Uterus (tissue), 4 donors: ENCODE data around the gene CNNM2. TPM values are rescaled to one million over a fixed set of nuclear protein-coding genes. Genes with fewer than 3 reads are reported as not detected.

Source experiments
- DNase-seq, 2 donors: peaks; one replicate each; pipeline ENCODE4 v3.0.0-alpha.2; 2019 to 2020
- H3K27ac ChIP-seq, 2 donors: fragments of 200-600 bp; sonication (generic); 1 replicate in 1 of 2; 2 replicates in 1 of 2; pipeline ENCODE4 v1.5.1; 2016 to 2018
- H3K27me3 ChIP-seq, 2 donors: fragments of 200-600 bp; sonication (generic); one replicate each; pipeline ENCODE4 v1.5.1; 2018 to 2019; ENCODE audit warnings: control low read depth in 1 of 2
- H3K36me3 ChIP-seq, 2 donors: fragments of 200-600 bp; sonication (generic); one replicate each; pipeline ENCODE4 v1.5.1; 2019; ENCODE audit warnings: control low read depth in 1 of 2
- H3K4me1 ChIP-seq, 2 donors: fragments of 200-600 bp; sonication (generic); one replicate each; pipeline ENCODE4 v1.5.1; 2018 to 2019; ENCODE audit warnings: control low read depth in 1 of 2
- H3K4me3 ChIP-seq, 2 donors: fragments of 200-600 bp; sonication (generic); 1 replicate in 1 of 2; 2 replicates in 1 of 2; pipeline ENCODE4 v1.5.1; 2018 to 2019; ENCODE audit warnings: mild to moderate bottlenecking in 1 of 2
- H3K9me3 ChIP-seq, 2 donors: fragments of 200-600 bp; sonication (generic); one replicate each; pipeline ENCODE4 v1.5.1; 2019; ENCODE audit warnings: control low read depth in 1 of 2
- CTCF ChIP-seq, 4 experiments: fragments of 200-600 bp in 2 of 4; fragments of 450-650 bp in 2 of 4; sonication (generic) in 2 of 4; IDR thresholded peaks; one replicate each; pipeline ENCODE4 v1.5.1; 2016 to 2019; ENCODE audit warnings: antibody characterized with exemption in 4 of 4, mild to moderate bottlenecking in 2 of 4, moderate library complexity in 1 of 4
- POLR2A ChIP-seq, 2 donors: fragments of 450-650 bp; IDR thresholded peaks; one replicate each; pipeline ENCODE4 v1.6.1; 2016; ENCODE audit warnings: antibody characterized with exemption in 2 of 2, mild to moderate bottlenecking in 1 of 2, moderate library complexity in 1 of 2
- intact Hi-C: fragments of 100-400 bp; cut with DNase I; formaldehyde crosslinking; loops from one replicate; pipeline ENCODE4 v1.15.1; 2023; ENCODE audit warnings: low total_unique reads
- total RNA-seq, 4 donors: library from RNA; depleted of rRNA in 3 of 4; stranded (reverse); fragments of >200 nt in 3 of 4; gene quantifications; one replicate each; pipeline versions ENCODE4 v1.1.0 to v1.2.4, GENCODE V29; 2014 to 2023
- donor health status: DM: yes; HTN: yes; CAD: no.

CNNM2 gene
- total RNA-seq, 4 donors from 2014 or later: 5.1 to 11.0 (median 7.4) TPM

DNA sequence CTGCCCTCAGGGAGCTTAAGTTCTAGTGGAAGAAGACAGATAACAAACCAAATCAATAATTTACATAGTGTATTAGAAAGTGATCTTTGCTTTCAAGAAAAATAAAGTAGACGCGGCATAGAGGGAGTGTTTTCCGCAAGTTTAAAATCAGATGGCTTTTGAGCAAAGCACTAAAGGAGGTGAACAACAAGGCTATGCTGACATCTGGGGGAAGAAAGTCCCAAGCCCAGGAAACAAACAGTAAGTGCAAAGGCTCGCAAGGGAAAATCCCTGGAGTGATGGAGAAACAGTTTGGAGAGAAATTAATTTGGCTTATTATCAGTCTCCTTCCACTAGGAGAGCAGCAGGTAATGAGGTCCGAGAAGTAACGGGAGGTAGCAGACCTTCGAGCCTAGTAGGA is 1.9 kb upstream of the CNNM2 start:
- intact Hi-C loops: loop anchor here (5.0 kb wide), 2 partner anchors 151 to 326 kb away; no protein-coding TSS in a partner anchor
- no peak for DNase-seq
- H3K27ac ChIP-seq: no peak overlapping the region

DNA sequence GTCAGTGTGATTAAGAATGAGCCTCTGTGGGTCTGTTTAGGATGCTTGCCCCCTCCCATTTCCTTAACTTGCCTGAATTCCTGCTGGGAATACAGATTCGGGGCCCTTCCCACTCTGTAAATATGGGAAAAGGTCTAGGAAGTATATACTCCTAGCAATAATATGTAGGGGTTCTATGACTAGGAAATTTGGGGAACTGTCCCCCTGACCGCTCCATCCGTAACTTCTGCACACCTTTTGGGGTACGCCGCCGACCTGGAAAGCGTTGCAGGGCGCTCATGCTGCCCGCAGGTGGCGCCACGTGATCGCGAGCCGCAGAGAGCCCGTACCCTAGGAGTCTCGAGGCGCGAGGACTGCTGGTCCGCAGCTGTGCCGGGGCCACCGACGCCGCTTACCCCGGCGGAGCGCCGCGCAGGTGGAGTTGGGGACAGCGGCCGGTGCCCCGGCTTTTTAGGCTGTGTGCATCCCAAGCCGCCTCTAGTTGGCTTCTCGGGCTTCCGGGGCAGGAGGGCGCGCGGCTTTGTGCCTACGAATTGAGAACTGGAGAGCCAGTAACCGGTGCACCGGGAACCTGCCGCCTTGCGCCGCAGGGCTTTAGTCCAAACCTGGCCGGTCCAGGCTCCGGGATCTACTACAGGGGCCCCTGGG is 656 bp upstream of the CNNM2 start:
- Histone ChIP-seq H3K9me3 (no peaks in the 10 kb centered on the region), H3K27me3 (no peaks in the 10 kb centered on the region), H3K4me1 (peaks cover 0 to 4% of the 10 kb centered on the region in 2 donors), H3K27ac (peak overlapping the region; percentile 83 to 94), H3K4me3 (peak overlapping the region; percentile 54 to 79), H3K36me3 (no peaks in the 10 kb centered on the region)
- intact Hi-C loops: loop anchor here (5.0 kb wide), 2 partner anchors 150 to 325 kb away; no protein-coding TSS in a partner anchor
- peak; percentile 80 to 82 for DNase-seq
- TF ChIP-seq CTCF (IDR thresholded peaks at IDR 0.05) (peak; percentile 99 to 100 (median 99)), POLR2A (IDR thresholded peaks at IDR 0.05) (peak in 1 of 2 donors; percentile 26)

More for the DNA sequence above, 1.9 kb upstream of the CNNM2 start:
- H3K27me3 ChIP-seq: no peaks in the 10 kb centered on the region
- H3K9me3 ChIP-seq: no peaks in the 10 kb centered on the region
- H3K4me1 ChIP-seq: peaks cover 0 to 4% of the 10 kb centered on the region in 2 donors
- no peak overlapping the region for H3K4me3 ChIP-seq
- H3K36me3 ChIP-seq: no peaks in the 10 kb centered on the region
- TF ChIP-seq POLR2A (IDR thresholded peaks at IDR 0.05): no peak
- no peak for TF ChIP-seq CTCF (IDR thresholded peaks at IDR 0.05)

- Histone ChIP-seq H3K4me1 (peaks cover 0 to 4% of the 10 kb centered on the region in 2 donors), H3K36me3 (no peaks in the 10 kb centered on the region), H3K4me3 (peak overlapping the region; percentile 54 to 79), H3K27ac (peak overlapping the region; percentile 87 to 94), H3K27me3 (no peaks in the 10 kb centered on the region), H3K9me3 (no peaks in the 10 kb centered on the region)
- intact Hi-C loops: loop anchor here (5.0 kb wide), 2 partner anchors 148 to 323 kb away; no protein-coding TSS in a partner anchor
- TF ChIP-seq POLR2A (IDR thresholded peaks at IDR 0.05) (no peak), CTCF (IDR thresholded peaks at IDR 0.05) (no peak)
- peak in 1 of 2 donors; percentile 28 for DNase-seq
Observed at GRCh38 chr10:102918817-102919245, 737 bp downstream of the CNNM2 start.

DNA sequence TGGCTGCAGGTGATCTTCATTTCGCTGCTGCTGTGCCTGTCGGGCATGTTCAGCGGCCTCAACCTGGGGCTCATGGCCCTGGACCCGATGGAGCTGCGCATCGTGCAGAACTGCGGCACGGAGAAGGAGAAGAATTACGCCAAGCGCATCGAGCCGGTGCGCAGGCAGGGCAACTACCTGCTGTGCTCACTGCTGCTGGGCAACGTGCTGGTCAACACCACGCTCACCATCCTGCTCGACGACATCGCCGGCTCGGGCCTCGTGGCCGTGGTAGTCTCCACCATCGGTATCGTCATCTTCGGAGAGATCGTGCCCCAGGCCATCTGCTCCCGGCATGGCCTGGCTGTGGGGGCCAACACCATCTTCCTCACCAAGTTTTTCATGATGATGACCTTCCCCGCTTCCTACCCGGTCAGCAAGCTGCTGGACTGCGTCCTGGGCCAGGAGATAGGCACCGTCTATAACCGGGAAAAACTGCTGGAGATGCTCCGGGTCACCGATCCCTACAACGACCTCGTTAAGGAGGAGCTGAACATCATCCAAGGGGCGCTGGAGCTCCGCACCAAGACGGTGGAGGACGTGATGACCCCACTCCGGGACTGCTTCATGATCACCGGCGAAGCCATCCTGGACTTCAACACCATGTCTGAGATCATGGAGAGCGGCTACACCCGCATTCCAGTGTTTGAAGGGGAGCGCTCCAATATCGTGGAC is 1.3 kb downstream of the CNNM2 start:
- no peaks in the 10 kb centered on the region for H3K27me3 ChIP-seq
- intact Hi-C loops: loop anchor here (5.0 kb wide), 2 partner anchors 148 to 323 kb away; no protein-coding TSS in a partner anchor
- peak overlapping the region; percentile 54 to 79 for H3K4me3 ChIP-seq
- DNase-seq: peak in 1 of 2 donors; percentile 18
- no peaks in the 10 kb centered on the region for H3K36me3 ChIP-seq
- H3K4me1 ChIP-seq: peaks cover 0 to 4% of the 10 kb centered on the region in 2 donors
- TF ChIP-seq POLR2A (IDR thresholded peaks at IDR 0.05) (no peak), CTCF (IDR thresholded peaks at IDR 0.05) (no peak)
- H3K9me3 ChIP-seq: no peaks in the 10 kb centered on the region
- peak overlapping the region in 1 of 2 donors; percentile 94 for H3K27ac ChIP-seq
